ENCODE measurements around the gene SFT2D1.
"Not testable (repeated sequence)": the region's sequence is repeated elsewhere in the genome, so short reads cannot be mapped to it uniquely, and the experiment has no call there.

The SFT2D1 gene
- 6.0 to 14.4 (median 8.9) reads per million in 4 donors for total RNA-seq

GRCh38 chr6:166342349-166343149, at the start of gene SFT2D1:
TSS of gene SFT2D1 (minus strand) at chr6:166342545. CDS start at chr6:166342481, 64 bp downstream.
- peak; percentile 52 to 90 (median 56) for DNase-seq

- no peak for DNase-seq
These were observed 46.8 kb upstream of the SFT2D1 start for GRCh38 chr6:166389119-166389518.

GRCh38 chr6:166388290-166389004, 46.1 kb upstream of the SFT2D1 start:
- DNase-seq, result no peak

DNA sequence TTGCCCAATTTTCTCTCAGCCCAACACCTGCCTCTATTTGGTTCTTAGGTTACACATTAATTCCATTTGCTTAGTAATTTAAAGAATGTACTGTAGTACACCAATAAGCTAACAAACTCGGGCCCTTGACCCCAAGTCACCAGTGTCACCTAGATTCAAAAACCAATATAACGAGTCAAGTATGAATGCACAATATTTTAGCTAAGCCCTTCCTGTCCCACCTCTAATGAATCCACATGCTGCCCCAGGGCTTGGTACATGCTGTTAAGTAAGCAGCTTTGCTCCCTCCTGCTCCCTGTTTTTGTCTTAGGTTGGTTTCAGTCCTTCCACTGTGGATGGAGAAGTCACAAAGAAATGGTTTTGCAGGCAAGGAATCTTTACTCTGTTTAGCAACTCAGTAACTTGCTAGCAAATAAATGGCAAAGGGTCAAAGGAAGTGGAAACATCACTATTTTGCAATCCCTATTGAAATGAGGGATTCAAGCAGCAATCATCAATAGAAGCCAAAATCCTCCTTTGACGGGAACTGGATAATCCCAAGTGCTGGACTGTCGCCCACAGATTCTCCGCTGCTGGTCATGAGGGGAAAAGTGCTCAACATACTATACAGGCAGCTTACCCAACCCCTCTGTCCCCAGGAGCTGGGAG, 45.4 kb upstream of the SFT2D1 start:
- DNase-seq, result no peak

- not testable (repeated sequence) for DNase-seq
These were observed 44.8 kb upstream of the SFT2D1 start for GRCh38 chr6:166387098-166387497.

- no peak for DNase-seq
These were observed 43.8 kb upstream of the SFT2D1 start for GRCh38 chr6:166386111-166386510.

DNA sequence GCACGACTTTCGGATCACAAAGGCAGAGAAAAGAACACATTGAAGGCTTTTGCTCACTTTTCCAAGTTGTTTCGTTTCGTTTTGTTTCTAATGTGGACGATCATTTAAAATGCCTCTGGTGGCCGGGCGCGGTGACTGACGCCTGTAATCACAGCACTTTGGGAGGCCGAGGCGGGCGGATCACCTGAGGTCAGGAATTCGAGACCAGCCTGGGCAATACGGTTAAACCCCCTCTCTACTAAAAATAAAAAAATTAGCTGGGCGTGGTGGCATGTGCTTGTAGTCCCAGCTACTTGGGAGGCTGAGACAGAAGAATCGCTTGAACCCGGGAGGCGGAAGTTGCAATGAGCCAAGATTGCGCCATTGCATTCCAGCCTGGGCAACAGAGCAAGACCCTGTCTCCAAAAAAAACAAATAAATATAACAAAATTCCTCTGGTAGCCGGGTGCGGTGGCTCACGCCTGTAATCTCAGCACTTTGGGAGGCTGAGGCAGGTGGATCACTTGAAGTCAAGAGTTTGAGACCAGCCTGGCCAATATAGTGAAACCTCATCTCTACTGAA, 41.5 kb upstream of the SFT2D1 start:
- not testable (repeated sequence) for DNase-seq

- peak; percentile 84 to 95 (median 88) for DNase-seq
These were observed 40.8 kb upstream of the SFT2D1 start, which contains the start of gene MPC1 for GRCh38 chr6:166382933-166383801. TSS of gene MPC1 (minus strand) at chr6:166382940. CDS start at chr6:166382876, 64 bp downstream.

DNA sequence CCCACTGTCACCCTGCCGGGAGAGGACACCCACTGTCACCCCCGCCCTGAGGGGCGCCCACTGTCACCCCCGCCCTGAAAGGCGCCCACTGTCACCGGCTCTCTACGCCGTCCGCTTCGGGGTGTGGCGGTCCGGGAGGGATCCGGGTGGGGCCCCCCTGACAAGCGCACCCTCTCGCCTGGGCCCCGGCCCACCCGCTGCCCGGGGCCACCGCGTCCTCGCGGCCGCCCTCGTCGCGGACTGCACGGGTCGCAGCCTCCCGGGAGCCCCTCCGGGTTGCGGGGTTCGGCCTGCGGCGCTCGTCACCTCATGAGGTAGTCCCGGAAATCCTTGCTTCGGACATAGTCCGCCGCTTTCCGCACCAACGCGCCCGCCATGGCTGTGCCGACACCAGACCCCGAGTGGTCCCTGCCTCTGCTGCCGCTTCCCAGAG, 40.2 kb upstream of the SFT2D1 start:
- DNase-seq, result peak in 1 of 5 donors; percentile 10

GRCh38 chr6:166381733-166382499, 39.6 kb upstream of the SFT2D1 start:
- peak; percentile 24 to 70 (median 50) for DNase-seq

DNA sequence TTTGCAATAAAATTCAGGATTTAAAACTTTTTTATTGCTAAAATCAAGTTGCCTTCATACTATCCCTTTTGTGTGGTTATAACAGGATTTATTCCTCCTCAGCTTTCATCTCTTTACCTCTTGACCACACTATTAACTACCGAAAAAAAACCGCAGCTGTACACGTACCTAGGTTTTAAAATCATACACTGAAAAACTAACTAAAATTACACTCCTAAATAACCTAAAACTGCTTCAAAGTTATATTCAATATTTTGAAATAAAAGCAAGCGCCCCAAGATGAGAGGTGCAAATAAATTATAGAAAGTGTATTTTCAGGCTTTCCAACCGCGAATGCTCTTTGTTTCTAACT, 39.0 kb upstream of the SFT2D1 start:
- no peak for DNase-seq

- no peak for DNase-seq
These were observed 37.5 kb upstream of the SFT2D1 start for GRCh38 chr6:166379800-166380199.

- no peak for DNase-seq
These were observed 36.8 kb upstream of the SFT2D1 start for GRCh38 chr6:166379103-166379586.

- no peak for DNase-seq
These were observed 35.4 kb upstream of the SFT2D1 start for GRCh38 chr6:166377721-166378120.

DNA sequence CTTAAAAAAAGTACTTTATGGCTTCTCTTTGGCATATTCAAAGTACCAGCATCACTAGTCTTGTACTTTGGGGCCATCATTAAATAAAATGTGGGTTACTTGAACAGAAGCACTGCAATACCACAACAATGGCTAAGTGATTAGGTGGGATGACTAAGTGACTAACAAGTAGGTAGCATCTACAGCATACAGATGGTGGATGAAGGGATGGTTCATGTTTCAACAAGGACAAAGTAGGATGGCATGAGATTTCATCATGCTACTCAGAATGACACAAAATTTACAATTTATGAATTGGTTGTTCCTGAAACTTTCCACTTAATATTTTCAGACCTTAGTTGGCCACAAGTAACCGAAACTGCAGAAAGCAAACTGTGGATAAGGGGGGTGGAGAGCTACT, 32.7 kb upstream of the SFT2D1 start:
- DNase-seq, result no peak

- no peak for DNase-seq
These were observed 28.1 kb upstream of the SFT2D1 start for GRCh38 chr6:166370489-166370888.

DNA sequence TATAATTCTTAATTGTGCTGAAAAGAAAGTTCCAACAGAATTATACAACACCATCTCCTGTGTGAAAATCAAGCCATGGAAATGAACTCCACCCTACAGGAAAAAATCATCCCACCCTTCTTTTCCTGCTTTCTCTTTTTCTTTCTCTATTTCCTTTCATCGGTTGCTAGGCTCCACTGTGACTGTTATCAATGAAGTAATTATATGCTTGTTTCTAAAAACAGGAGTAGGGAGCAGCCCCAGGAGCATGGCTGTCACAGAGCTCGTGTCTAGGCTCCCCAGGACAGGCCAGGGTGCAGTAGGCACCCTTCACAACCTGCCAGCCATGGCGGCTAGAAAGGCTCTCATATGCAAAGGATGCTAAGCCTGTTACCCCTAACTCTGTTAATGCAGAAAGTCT, 27.4 kb upstream of the SFT2D1 start:
- no peak for DNase-seq

GRCh38 chr6:166366921-166367320, 24.6 kb upstream of the SFT2D1 start:
- DNase-seq, result no peak

DNA sequence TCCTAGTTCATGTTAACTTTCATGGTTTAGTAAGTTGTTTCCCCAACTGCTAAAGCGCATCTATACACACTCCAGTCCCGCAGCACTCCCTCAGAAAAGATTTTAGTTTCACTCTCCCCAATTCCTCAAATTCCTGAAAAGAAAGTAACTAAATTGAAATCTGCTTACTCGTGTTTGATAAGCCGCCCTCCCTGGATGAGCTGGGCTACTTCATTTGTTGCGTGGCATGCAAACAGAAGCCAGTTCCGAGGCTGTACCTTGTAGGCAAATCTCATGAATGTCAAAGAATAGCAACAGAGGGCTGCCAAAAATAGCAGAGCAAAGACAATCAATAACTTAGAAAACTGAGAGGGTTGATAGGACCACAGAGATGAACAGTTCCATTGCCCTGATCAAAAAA, 23.5 kb upstream of the SFT2D1 start:
- no peak for DNase-seq

- DNase-seq, result no peak
These were observed 22.9 kb upstream of the SFT2D1 start for GRCh38 chr6:166365221-166365620.

GRCh38 chr6:166364456-166364855, 22.1 kb upstream of the SFT2D1 start:
- no peak for DNase-seq

Measured in T-helper 1 cell (primary cell).